HT-29 (cell line): ENCODE data around the gene ZNF496. TPM values are rescaled to one million over a fixed set of nuclear protein-coding genes. Genes with fewer than 3 reads are reported as not detected.
"Not testable (repeated sequence)": the region's sequence is repeated elsewhere in the genome, so short reads cannot be mapped to it uniquely, and the experiment has no call there.

Source experiments
- DNase-seq: peaks from one replicate; pipeline ENCODE4 v3.0.0-alpha.2; 2015; ENCODE audit warnings: low spot score
- total RNA-seq: library from RNA; depleted of rRNA; stranded (reverse); fragments of >200 nt; shearing (Covaris generic); gene quantifications from 2 replicates; pipeline ENCODE4 v1.2.3, GENCODE V29; 2014

The ZNF496 gene
- total RNA-seq, 1 experiment from 2014 or later = 34.3 TPM

DNA sequence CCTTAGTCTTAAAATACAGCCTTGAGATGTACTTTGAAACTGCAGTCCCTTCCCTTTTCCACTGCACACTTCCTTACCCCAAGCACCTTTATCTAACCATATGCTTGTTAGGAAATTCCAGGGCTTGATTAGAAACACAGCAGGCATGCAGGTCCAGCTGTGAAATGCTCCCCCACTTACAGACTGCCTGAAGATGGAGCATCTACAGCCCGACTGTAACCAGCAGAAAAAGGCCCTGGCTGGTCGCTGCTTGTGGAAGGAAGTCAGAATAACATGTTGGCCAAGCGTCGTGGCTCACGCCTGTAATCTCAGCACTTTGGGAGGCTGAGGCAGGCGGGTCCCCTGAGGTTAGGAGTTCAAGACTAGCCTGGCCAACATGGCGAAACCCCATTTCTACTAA is 38.6 kb downstream of the ZNF496 start:
- DNase-seq = no peak

DNA sequence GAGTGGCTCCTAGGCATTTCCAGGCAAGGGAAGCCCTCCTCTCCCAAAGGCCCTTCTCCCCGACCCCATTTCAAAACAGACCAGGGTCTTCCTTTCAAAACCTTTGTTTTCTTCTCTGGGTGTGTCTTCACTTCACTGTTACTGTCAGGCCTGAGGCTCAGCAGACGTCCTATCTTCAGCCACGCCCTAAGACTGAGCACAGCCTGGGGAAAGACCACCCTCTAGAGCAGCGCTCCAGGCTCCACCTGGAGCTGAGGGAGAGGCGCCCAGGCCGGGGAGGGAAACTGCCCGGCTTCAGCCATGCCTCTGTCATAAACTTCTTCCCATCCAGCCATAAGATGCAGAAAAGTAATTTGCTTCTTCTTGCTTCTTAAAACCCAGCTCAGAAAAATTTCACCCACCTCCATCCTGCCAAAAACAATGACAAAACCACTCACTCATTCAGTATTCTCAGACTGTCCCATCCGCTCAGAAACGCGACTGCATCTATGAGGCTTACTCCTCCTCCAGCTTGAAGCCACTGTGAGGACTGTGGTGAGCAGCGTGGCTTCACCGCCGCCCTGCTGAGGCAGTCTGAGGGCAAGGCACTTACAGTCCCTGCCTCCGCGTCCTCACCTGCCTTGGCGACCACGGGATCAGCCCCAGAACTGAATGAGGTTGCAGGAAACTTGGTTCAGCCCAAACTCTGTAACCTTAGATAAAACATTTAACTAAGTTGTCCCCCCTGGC is 39.7 kb downstream of the ZNF496 start:
- no peak for DNase-seq

DNA sequence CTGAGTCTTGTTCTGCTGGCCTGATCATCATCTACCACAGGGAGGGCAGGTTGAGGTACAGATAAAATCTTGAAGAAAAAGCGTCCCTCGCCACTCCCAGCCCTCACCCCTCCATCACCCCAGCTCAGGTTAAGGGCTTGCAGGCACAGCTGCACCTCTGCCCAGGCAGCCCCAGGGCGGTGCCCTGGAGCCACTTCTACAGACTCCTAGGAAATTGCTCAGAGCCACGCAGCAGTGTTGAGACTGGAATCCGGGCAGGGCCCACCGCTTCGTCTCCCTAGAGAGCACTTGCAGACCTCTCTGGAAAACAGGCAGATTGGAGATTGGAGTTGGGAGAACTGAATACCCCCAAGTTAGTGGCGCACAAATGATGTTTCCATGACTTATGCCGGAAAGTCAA is 40.5 kb downstream of the ZNF496 start:
- no peak for DNase-seq

DNA sequence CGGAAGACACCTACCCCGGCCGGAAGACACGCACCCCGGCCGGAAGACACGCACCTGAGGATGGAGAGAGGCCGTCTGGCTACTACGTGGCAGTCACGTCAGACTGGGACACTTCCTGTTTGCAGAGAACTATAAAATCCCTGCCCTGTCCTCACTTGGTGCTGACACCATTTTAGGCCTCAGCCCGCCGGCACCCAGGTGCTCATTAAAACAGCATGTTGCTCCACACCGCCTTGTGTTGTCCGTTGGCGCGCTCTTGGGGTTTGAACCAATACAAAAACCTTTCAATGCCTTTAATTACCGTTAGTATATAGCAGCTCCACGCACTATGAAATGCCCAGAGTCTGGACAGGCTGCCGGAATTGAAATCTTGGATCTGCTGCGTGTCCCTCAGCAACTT is 41.1 kb downstream of the ZNF496 start:
- DNase-seq = no peak

DNA sequence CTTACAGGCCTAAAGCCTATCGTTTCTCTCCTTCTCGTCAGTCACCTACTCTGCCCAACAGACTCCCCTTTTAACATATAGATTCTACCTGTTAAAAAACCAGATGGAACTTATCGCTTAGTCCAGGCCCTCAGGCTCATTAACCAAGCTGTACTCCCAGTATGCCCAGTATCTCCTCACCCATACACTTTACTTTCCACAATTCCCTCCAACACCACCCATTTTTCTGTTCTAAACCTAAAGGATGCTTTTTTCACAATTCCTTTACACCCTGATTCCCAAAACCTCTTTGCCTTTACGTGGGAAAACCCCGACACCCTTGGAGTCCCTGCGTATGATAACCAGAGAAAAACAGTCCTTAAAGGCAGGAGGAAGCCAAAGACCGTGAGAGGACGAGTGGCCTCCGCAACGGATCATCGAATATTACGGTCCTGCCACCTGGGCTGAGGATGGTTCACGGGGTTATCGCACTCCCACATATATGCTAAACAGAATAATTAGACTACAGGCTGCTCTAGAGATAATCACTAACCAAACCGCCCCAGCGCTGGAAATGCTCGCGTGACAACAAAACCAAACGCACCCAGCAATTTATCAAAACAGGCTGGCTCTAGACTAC is 42.3 kb downstream of the ZNF496 start:
- not testable (repeated sequence) for DNase-seq

GRCh38 chr1:247288341-247288740 is 43.3 kb downstream of the ZNF496 start:
- DNase-seq = no peak

DNA sequence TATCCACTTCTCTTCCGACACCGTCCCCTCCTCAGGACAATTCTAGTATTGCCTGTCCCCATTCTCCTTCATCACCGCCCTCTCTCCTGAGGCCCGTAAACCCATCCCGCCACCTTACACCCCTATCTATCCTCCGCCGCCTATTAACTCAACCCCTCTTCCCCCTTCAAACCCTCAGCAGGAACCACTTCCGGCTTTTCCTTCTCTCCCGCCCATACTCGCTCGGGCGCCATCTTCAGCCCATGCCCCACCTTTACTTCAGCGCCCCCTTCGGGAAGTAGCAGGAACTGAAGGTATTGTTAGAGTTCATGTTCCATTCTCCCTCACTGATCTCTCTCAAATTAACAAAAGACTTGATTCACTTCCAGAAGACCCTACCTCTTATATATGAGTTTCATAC is 44.2 kb downstream of the ZNF496 start:
- DNase-seq = no peak

DNA sequence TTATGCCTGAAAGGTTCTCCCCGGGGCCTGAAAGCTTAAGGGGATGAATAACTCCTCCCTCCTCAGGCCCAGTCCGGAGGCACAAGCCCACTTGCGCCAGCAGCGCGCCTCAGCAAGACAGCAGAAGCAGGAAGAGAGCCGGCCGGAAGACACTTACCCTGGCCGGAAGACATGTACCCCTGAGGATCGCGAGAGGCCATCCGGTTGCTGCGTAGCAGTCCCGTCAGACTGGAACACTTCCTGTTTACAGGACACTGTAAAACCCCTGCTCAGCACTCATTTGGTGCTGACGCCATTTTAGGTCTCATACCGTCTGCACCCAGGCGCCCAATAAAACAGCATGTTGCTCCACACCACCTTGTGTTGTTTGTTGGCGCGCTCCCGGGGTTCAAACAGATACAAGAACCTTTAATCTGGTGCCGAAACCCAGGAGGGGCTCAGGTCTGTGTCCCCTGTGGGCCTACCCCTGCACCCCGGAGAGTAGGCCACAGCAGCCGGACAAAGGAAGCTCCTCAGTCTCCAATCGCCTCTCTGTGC is 45.5 kb downstream of the ZNF496 start:
- no peak for DNase-seq

GRCh38 chr1:247281001-247281574 is 50.6 kb downstream of the ZNF496 start:
- DNase-seq = no peak

- no peak for DNase-seq
Measured at GRCh38 chr1:247277191-247277590, 54.5 kb downstream of the ZNF496 start.

DNA sequence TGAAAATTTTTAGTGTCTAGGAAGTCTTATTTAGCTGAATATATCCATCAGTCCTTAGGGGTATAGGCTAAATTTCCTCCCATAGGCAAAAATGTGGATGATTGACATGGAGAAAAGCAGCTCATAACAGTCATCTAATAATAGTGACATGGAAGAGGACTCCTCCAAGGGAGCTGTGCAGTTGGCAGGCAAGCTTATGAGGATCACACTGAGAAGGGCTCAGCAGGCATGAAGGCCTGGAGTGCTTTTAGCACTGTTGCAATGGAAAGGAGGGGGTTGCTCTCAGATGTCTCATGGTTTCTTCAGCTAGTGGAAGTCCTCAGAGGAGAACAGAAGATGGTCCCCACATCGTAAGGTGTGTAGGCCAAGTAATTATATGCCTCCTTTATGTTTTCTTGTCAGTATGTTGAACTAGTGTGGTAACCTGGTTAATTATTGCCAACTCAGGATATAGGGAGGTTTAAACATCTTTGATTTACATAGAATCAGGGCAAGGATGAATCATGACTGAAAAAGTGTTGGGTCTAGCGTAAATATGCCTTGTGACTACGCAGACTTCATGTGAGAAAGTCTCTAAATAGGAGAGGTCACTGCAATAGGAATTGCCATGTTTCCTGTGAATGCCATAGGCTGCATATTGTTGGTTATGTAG is 56.9 kb downstream of the ZNF496 start:
- DNase-seq = peak; percentile 11

DNA sequence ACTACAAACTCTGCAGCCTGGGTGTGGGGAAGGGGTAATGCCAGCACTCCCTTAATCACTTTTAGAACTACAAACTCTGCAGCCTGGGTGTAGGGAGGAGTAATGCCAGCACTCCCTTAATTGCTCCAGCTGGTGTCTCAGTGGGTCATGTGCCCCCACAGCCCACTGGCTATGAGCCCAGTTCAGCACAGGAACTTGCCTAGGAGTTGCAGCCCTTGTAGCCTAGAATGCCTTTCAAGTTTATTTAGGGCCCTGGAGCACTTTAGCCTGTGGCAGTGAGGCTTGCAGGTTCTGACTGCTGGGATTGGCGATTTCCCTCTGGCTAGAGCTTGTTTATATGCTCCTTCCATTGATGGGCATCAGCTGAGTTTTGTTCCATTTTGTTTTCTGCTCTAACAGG is 58.7 kb downstream of the ZNF496 start:
- no peak for DNase-seq

DNA sequence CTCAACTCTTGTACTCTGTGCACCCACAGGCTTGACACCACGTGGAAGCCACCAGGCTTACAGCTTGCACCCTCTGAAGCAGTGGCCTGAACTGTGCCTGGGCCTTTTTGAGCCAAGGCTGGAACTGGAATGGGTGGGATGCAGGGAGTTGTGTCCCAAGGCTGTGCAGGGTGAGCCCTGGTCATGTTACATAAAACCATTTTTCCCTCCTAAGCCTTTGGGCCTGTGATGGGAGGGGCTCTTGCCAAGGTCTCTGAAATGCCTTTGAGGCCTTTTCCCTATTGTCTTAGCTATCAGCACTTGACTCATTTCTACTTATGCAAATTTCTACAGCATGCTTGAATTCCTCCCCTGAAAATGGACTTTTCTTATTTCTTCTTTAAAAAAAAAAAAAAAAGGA is 61.7 kb downstream of the ZNF496 start:
- DNase-seq = no peak

DNA sequence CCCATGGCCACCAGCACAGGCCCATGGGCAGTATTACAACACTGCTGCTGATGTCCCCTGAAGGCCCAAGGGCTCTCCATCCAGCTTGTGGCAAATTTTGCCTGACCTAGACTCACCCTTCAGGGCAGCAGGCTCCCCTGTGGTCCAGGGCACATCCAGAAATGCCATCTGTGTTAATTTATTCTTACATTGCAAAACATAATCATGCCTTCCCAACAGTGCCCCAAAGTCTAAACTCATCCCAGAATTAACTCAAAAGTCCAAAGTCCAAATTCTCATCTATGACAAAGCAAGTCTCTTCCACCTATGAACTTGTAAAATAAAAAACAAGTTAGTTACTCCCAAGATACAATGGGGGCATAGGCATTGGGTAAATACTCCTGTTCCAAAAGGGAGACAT is 62.5 kb downstream of the ZNF496 start:
- no peak for DNase-seq

GRCh38 chr1:247268390-247269045 is 63.1 kb downstream of the ZNF496 start:
- no peak for DNase-seq

GRCh38 chr1:247266053-247266452 is 65.6 kb downstream of the ZNF496 start:
- no peak for DNase-seq

DNA sequence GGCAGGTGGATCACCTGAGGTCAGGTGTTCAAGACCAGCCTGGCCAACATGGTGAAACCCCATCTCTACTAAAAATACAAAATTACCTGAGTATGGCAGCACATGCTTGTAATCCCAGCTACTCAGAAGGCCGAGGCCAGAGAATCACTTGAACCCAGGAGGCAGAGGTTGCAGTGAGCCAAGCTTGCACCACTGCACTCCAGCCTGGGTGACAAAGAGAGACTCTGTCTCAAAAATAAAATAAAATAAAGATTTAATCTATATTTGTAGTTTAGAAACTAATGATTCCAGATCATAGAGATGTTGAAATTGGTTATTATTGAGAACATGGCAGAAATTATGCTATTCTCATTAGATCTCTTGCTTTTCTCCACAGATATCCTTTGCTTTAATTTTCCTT is 75.9 kb downstream of the ZNF496 start, which contains the start of gene VN1R5:
Gene VN1R5 (plus strand): TSS at position 301 of the 400 bp plus-strand sequence.
- DNase-seq = not testable (repeated sequence)

DNA sequence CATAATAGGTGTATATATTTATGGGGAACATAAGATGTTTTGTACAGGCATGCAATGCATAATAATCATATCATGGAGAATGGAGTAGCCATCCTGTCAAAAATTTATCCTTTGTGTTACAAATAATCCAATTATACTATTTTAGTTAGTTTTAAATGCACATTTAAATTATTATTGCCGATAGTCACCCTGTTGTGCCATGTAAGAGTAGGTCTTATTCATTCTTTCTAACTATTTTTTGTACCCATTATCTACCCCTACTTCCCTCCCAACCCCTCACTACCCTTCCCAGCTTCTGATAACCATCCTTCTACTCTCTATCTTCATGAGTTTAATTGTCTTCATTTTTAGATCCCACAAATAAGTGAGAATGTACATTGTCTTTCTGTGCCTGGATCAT is 84.1 kb downstream of the ZNF496 start:
- no peak for DNase-seq
